Right hindlimb (tissue), 1 donor: ENCODE results near the gene TMEM187.
A peak's percentile ranks its signal among the peaks of the same experiment; 100 is the strongest.

Experiments
- DNase-seq: peaks from one replicate; pipeline ENCODE4 v3.0.0-alpha.2; 2018

TMEM187 gene

GRCh38 chrX:153935326-153935851 lies 37.2 kb upstream of the TMEM187 start:
- DNase-seq = no peak

GRCh38 chrX:153937056-153937455 lies 35.5 kb upstream of the TMEM187 start:
- DNase-seq = no peak

- no peak for DNase-seq
Measured at GRCh38 chrX:153938226-153938786, 34.2 kb upstream of the TMEM187 start.

- no peak for DNase-seq
Measured at GRCh38 chrX:153939573-153939972, 33.0 kb upstream of the TMEM187 start.

- no peak for DNase-seq
Measured at GRCh38 chrX:153941336-153942252, 31.0 kb upstream of the TMEM187 start.

- DNase-seq = no peak
Measured at GRCh38 chrX:153944140-153944799, 28.3 kb upstream of the TMEM187 start, which contains the start of gene RENBP. Gene RENBP (minus strand): TSS chrX:153944643. CDS start chrX:153944610, 33 bp downstream.

GRCh38 chrX:153944800-153945150 lies 27.8 kb upstream of the TMEM187 start:
- no peak for DNase-seq

GRCh38 chrX:153945956-153946943 lies 26.3 kb upstream of the TMEM187 start:
- DNase-seq = no peak

- DNase-seq = peak; percentile 62
Measured at GRCh38 chrX:153947009-153947769, 25.4 kb upstream of the TMEM187 start.

GRCh38 chrX:153948002-153948466 lies 24.5 kb upstream of the TMEM187 start:
- no peak for DNase-seq

GRCh38 chrX:153948847-153949805 lies 23.4 kb upstream of the TMEM187 start:
- DNase-seq = no peak

- no peak for DNase-seq
Measured at GRCh38 chrX:153950127-153950526, 22.4 kb upstream of the TMEM187 start.

GRCh38 chrX:153951683-153952372 lies 20.7 kb upstream of the TMEM187 start:
- DNase-seq = no peak

- DNase-seq = no peak
Measured at GRCh38 chrX:153952373-153953026, 20.1 kb upstream of the TMEM187 start.

GRCh38 chrX:153953342-153953830 lies 19.2 kb upstream of the TMEM187 start:
- peak; percentile 76 for DNase-seq

- no peak for DNase-seq
Measured at GRCh38 chrX:153953892-153954557, 18.5 kb upstream of the TMEM187 start.

GRCh38 chrX:153954558-153955227 lies 17.9 kb upstream of the TMEM187 start:
- no peak for DNase-seq
